H1 (cell line): ENCODE data around the gene B4GALT7. TPM values are rescaled to one million over a fixed set of nuclear protein-coding genes. Genes with fewer than 3 reads are reported as not detected.

Source experiments
- CTCF ChIA-PET: fragments of 300-600 bp; sonication (Branson Sonifier 250); formaldehyde crosslinking; loops from one replicate; lab custom pipeline; 2021; ENCODE audit not compliant: partially characterized antibody; lab: Charles Lee
- POLR2A ChIA-PET: fragments of 300-600 bp; sonication (Branson Sonifier 250); formaldehyde crosslinking; loops from one replicate; lab custom pipeline; 2021; ENCODE audit warnings: inconsistent platforms; ENCODE audit not compliant: partially characterized antibody; lab: Charles Lee
- DNase-seq, 2 experiments: peaks; one replicate each; pipeline versions ENCODE4 v3.0.0 to v3.0.0-alpha.2; 2010 to 2022; ENCODE audit warnings: low spot score in 2 of 2, low read depth in 1 of 2, mixed read lengths in 1 of 2
- FAIRE-seq: peaks from 2 replicates; lab custom pipeline; 2011; peaks lifted over from hg19 to GRCh38; lab: Jason Lieb, UNC
- H2AFZ ChIP-seq: 2 replicates; pipeline ENCODE4 v1.8.1; 2012; ENCODE audit warnings: low read length, inconsistent platforms
- H2AK5ac ChIP-seq: 2 replicates; pipeline ENCODE4 v1.6.1; 2013; ENCODE audit warnings: low read depth, low read length
- H2BK120ac ChIP-seq: replicated peaks from 2 replicates; pipeline ENCODE3; 2013; ENCODE audit warnings: low read depth, low read length, inconsistent platforms
- H2BK12ac ChIP-seq: 2 replicates; pipeline ENCODE4 v1.6.1; 2013; ENCODE audit warnings: low read depth, low read length
- H2BK15ac ChIP-seq: 2 replicates; pipeline ENCODE4 v1.6.1; 2013; ENCODE audit warnings: low read length
- H2BK20ac ChIP-seq: 2 replicates; pipeline ENCODE4 v1.6.1; 2013; ENCODE audit warnings: low read length
- H2BK5ac ChIP-seq: 2 replicates; pipeline ENCODE4 v1.6.1; 2013; ENCODE audit warnings: low read depth, low read length
- H3K14ac ChIP-seq: 2 replicates; pipeline ENCODE4 v1.6.1; 2013; ENCODE audit warnings: inconsistent platforms; ENCODE audit not compliant: insufficient read length
- H3K18ac ChIP-seq: 2 replicates; pipeline ENCODE4 v1.6.1; 2013; ENCODE audit warnings: low read length; ENCODE audit errors: extremely low read depth
- H3K23ac ChIP-seq: 2 replicates; pipeline ENCODE4 v1.6.1; 2013; ENCODE audit warnings: inconsistent platforms; ENCODE audit not compliant: insufficient read length
- H3K23me2 ChIP-seq: 2 replicates; pipeline ENCODE4 v1.6.1; 2013; ENCODE audit warnings: low read depth, low read length
- H3K27ac ChIP-seq: 2 replicates; pipeline ENCODE4 v1.6.1; 2011; ENCODE audit warnings: low read depth, low read length, inconsistent platforms
- H3K27me3 ChIP-seq, 4 experiments: replicated peaks in 1 of 4; 1 replicate in 1 of 4; 2 replicates in 3 of 4; pipeline versions ENCODE4 v1.6.1 to v1.8.1; 2011 to 2013; ENCODE audit warnings: low read length in 3 of 4, mild to moderate bottlenecking in 3 of 4, inconsistent platforms in 2 of 4, mixed read lengths in 2 of 4, moderate library complexity in 1 of 4; ENCODE audit not compliant: control insufficient read depth in 3 of 4, insufficient read depth in 3 of 4; ENCODE audit errors: extremely low read depth in 1 of 4
- H3K36me3 ChIP-seq, 4 experiments: 2 replicates each; pipeline versions ENCODE4 v1.6.1 to v1.8.1; 2011 to 2013; ENCODE audit warnings: mild to moderate bottlenecking in 4 of 4, low read length in 3 of 4, moderate library complexity in 2 of 4, control low read depth in 1 of 4, inconsistent platforms in 1 of 4; ENCODE audit not compliant: insufficient read depth in 4 of 4, control insufficient read depth in 2 of 4
- H3K4ac ChIP-seq: replicated peaks from 2 replicates; pipeline ENCODE3; 2013; ENCODE audit warnings: low read length, low read depth, mixed read lengths, inconsistent platforms; ENCODE audit not compliant: insufficient read length
- H3K4me1 ChIP-seq, 4 experiments: replicated peaks in 1 of 4; 1 replicate in 1 of 4; 2 replicates in 3 of 4; pipeline versions ENCODE4 v1.6.1 to v1.8.1; 2011 to 2013; ENCODE audit warnings: low read length in 3 of 4, inconsistent platforms in 2 of 4, mixed read lengths in 1 of 4; ENCODE audit not compliant: insufficient read depth in 4 of 4, control insufficient read depth in 3 of 4
- H3K4me2 ChIP-seq, 2 experiments: 2 replicates each; pipeline versions ENCODE4 v1.6.1 to v1.8.1; 2011 to 2013; ENCODE audit warnings: low read depth in 2 of 2, low read length in 2 of 2, control low read depth in 1 of 2, inconsistent platforms in 1 of 2, mild to moderate bottlenecking in 1 of 2; ENCODE audit not compliant: insufficient read depth in 1 of 2
- H3K4me3 ChIP-seq, 4 experiments: fragments of 200-600, 300-600 bp in 1 of 4; sonication (generic), shearing (Covaris generic), sonication (Bioruptor Twin) in 1 of 4; 2 replicates each; pipeline versions ENCODE4 v1.5.1 to v1.8.1; 2011 to 2016; ENCODE audit warnings: low read length in 4 of 4, low read depth in 3 of 4, control low read depth in 2 of 4, inconsistent platforms in 2 of 4, mild to moderate bottlenecking in 2 of 4, mixed read lengths in 1 of 4, moderate library complexity in 1 of 4; ENCODE audit not compliant: insufficient read depth in 2 of 4; ENCODE audit errors: extremely low read depth in 1 of 4
- H3K56ac ChIP-seq: replicated peaks from 2 replicates; pipeline ENCODE3; 2013; ENCODE audit warnings: low read depth, mild to moderate bottlenecking, mixed read lengths, low read length, inconsistent platforms; ENCODE audit not compliant: insufficient read length
- H3K79me1 ChIP-seq: 2 replicates; pipeline ENCODE4 v1.6.1; 2013; ENCODE audit warnings: low read depth, low read length, control low read depth
- H3K79me2 ChIP-seq, 2 experiments: 2 replicates each; pipeline versions ENCODE4 v1.6.1 to v1.8.1; 2012 to 2013; ENCODE audit warnings: low read length in 2 of 2, mild to moderate bottlenecking in 2 of 2, inconsistent platforms in 1 of 2; ENCODE audit not compliant: insufficient read depth in 2 of 2, control insufficient read depth in 1 of 2
- H3K9ac ChIP-seq, 4 experiments: replicated peaks in 1 of 4; 1 replicate in 1 of 4; 2 replicates in 3 of 4; pipeline versions ENCODE4 v1.6.1 to v1.8.1; 2011 to 2013; ENCODE audit warnings: low read depth in 3 of 4, low read length in 3 of 4, control low read depth in 2 of 4, mild to moderate bottlenecking in 2 of 4, moderate library complexity in 2 of 4, inconsistent platforms in 1 of 4; ENCODE audit errors: extremely low read depth in 1 of 4
- H3K9me3 ChIP-seq, 2 experiments: 2 replicates each; pipeline versions ENCODE4 v1.6.1 to v1.8.1; 2012 to 2013; ENCODE audit warnings: mild to moderate bottlenecking in 2 of 2, moderate library complexity in 2 of 2, control low read depth in 1 of 2, inconsistent platforms in 1 of 2, low read depth in 1 of 2, low read length in 1 of 2, mixed read lengths in 1 of 2; ENCODE audit not compliant: insufficient read depth in 2 of 2
- H4K20me1 ChIP-seq, 2 experiments: replicated peaks in 1 of 2; 2 replicates each; pipeline versions ENCODE3 to v1.8.1; 2011 to 2013; ENCODE audit warnings: inconsistent platforms in 2 of 2, low read length in 2 of 2, mild to moderate bottlenecking in 1 of 2; ENCODE audit not compliant: insufficient read depth in 2 of 2, control insufficient read depth in 1 of 2
- H4K5ac ChIP-seq: 2 replicates; pipeline ENCODE4 v1.6.1; 2013; ENCODE audit warnings: low read length, low read depth, mixed read lengths, inconsistent platforms; ENCODE audit not compliant: insufficient read length
- H4K8ac ChIP-seq: 2 replicates; pipeline ENCODE4 v1.8.0; 2013; ENCODE audit warnings: mild to moderate bottlenecking, moderate library complexity, low read length, inconsistent platforms; ENCODE audit not compliant: insufficient read depth; ENCODE audit errors: extremely low read depth
- H4K91ac ChIP-seq: replicated peaks from 2 replicates; pipeline ENCODE3; 2013; ENCODE audit warnings: low read length, mixed read lengths, inconsistent platforms; ENCODE audit not compliant: insufficient read length
- ATF2 ChIP-seq: IDR thresholded peaks from 2 replicates; pipeline ENCODE4 v1.6.1; 2012; ENCODE audit warnings: low read length, inconsistent platforms
- BCL11A ChIP-seq, 2 experiments: IDR thresholded peaks; one replicate each; pipeline ENCODE4 v1.6.1; 2011; ENCODE audit warnings: low read depth in 2 of 2, low read length in 2 of 2, mild to moderate bottlenecking in 2 of 2
- CEBPB ChIP-seq: IDR thresholded peaks from 2 replicates; pipeline ENCODE4 v1.6.1; 2012; ENCODE audit warnings: low read depth, low read length
- CREB1 ChIP-seq: IDR thresholded peaks from 2 replicates; pipeline ENCODE4 v1.6.1; 2012; ENCODE audit warnings: inconsistent platforms
- EGR1 ChIP-seq: IDR thresholded peaks from 2 replicates; pipeline ENCODE4 v1.6.1; 2011; ENCODE audit warnings: low read depth, low read length, borderline replicate concordance
- GTF2F1 ChIP-seq: IDR thresholded peaks from 2 replicates; pipeline ENCODE4 v1.6.1; 2012; ENCODE audit warnings: low read depth, low read length, improper control_type of control experiment, borderline replicate concordance
- JUN ChIP-seq: IDR thresholded peaks from 2 replicates; pipeline ENCODE4 v1.6.1; 2011; ENCODE audit warnings: low read depth, mild to moderate bottlenecking, improper control_type of control experiment, low read length
- KDM4A ChIP-seq: IDR thresholded peaks from one replicate; pipeline ENCODE4 v1.7.1; 2012; ENCODE audit warnings: low read depth, mild to moderate bottlenecking, moderate library complexity, low read length, inconsistent platforms; ENCODE audit not compliant: severe bottlenecking
- RAD21 ChIP-seq, 2 experiments: IDR thresholded peaks in 1 of 2; conservative IDR thresholded peaks in 1 of 2; 2 replicates each; pipeline ENCODE4 v1.6.1; 2011; ENCODE audit warnings: low read depth in 2 of 2, low read length in 2 of 2, improper control_type of control experiment in 1 of 2, inconsistent platforms in 1 of 2, mild to moderate bottlenecking in 1 of 2, moderate library complexity in 1 of 2
- SIN3A ChIP-seq, 2 experiments: IDR thresholded peaks in 1 of 2; conservative IDR thresholded peaks in 1 of 2; 2 replicates each; pipeline ENCODE4 v1.6.1; 2011 to 2012; ENCODE audit warnings: low read length in 2 of 2, improper control_type of control experiment in 1 of 2, low read depth in 1 of 2, mild to moderate bottlenecking in 1 of 2
- SP2 ChIP-seq: IDR thresholded peaks from 2 replicates; pipeline ENCODE4 v1.6.1; 2012; ENCODE audit warnings: mild to moderate bottlenecking, low read length, inconsistent platforms
- TAF1 ChIP-seq: IDR thresholded peaks from 2 replicates; pipeline ENCODE4 v1.6.1; 2011; ENCODE audit warnings: mild to moderate bottlenecking, low read depth, low read length
- WGBS, 2 experiments: shearing (Covaris generic) in 1 of 2; methylation state at CpG; one replicate each; pipeline versions ENCODE4 v1.1.6 to v1.1.7; 2013 to 2015; ENCODE audit warnings: low lambda C conversion rate in 2 of 2, mixed read lengths in 2 of 2, inconsistent platforms in 1 of 2, low coverage in 1 of 2, missing lambda C conversion rate in 1 of 2; ENCODE audit not compliant: insufficient replicate concordance in 2 of 2, insufficient coverage in 1 of 2, insufficient read length in 1 of 2; ENCODE audit errors: extremely low coverage in 1 of 2, missing lambda C conversion rate in 1 of 2; 5-methylcytosine and 5-hydroxymethylcytosine counted together
- polyA plus RNA-seq, 7 experiments: library from polyadenylated mRNA; depleted of rRNA in 3 of 7; stranded (reverse) in 5 of 7; unstranded in 2 of 7; fragments of >200 nt in 5 of 7; fragments of 200-250 nt in 2 of 7; gene quantifications; 1 replicate in 5 of 7; 2 replicates in 1 of 7; 4 replicates in 1 of 7; pipeline versions ENCODE4 v1.2.1 to v1.2.3, GENCODE V29; 2011 to 2013; ENCODE audit warnings: missing spikeins in 2 of 7, mixed read lengths in 2 of 7
- total RNA-seq: library from RNA; stranded (reverse); fragmentation: NEBNext Ultra II Directional; extraction: Animal tissue kit (Norgen Biotek cat#: 25700); gene quantifications from 2 replicates; pipeline ENCODE4 v1.2.1, GENCODE V29; 2021

B4GALT7 gene
- total and polyA plus RNA-seq, 2 of the 8 experiments (the other 6 are each of a cell fraction or from before 2014, with no cell fraction given), result 18.7 to 31.9 TPM

GRCh38 chr5:177593511-177593910 is 6.4 kb upstream of the B4GALT7 start:
- H2AK5ac ChIP-seq, result no peak overlapping the region
- H4K8ac ChIP-seq, result no peak overlapping the region
- no peak overlapping the region for H2BK5ac ChIP-seq
- no peak overlapping the region for H3K14ac ChIP-seq
- H3K27me3 ChIP-seq, result no peaks in the 10 kb centered on the region
- FAIRE-seq (no peak), DNase-seq (no peak)
- ChIA-PET CTCF (interaction anchor here (0.8 to 1.1 kb wide), 3 partner anchors 12 to 37 kb away, joined by 3 to 6 read pairs (median 4); no protein-coding TSS in a partner anchor), POLR2A (interaction anchor here (1.5 to 2.8 kb wide), 5 partner anchors 11 to 60 kb away, joined by 5 to 19 read pairs (median 9); no protein-coding TSS in a partner anchor)
- peaks cover 2% of the 10 kb centered on the region; the same call in 1 of the 2 replicates for H3K23me2 ChIP-seq
- WGBS, 2 experiments, result 93% methylated on average over 3 of the region's 3 CpGs; no CpG with 5 or more reads in 1 of the 2 experiments
- peaks cover 2 to 4% of the 10 kb centered on the region in 2 experiments for H4K20me1 ChIP-seq
- no peak overlapping the region for H2BK12ac ChIP-seq
- H4K5ac ChIP-seq, result no peak overlapping the region
- no peaks in the 10 kb centered on the region for H3K9me3 ChIP-seq
- peak overlapping the region in 1 of 4 experiments; percentile 34; a peak in 1 of 7 replicates for H3K9ac ChIP-seq
- H3K4me3 ChIP-seq, result no peak overlapping the region
- H3K4me2 ChIP-seq, result peak overlapping the region in 1 of 2 experiments; percentile 60; a peak in 1 of 4 replicates
- H3K79me1 ChIP-seq, result no peaks in the 10 kb centered on the region; the same call in 1 of the 2 replicates
- H3K36me3 ChIP-seq, result peaks cover 11 to 32% (median 22%) of the 10 kb centered on the region in 4 experiments; a peak in 6 of 8 replicates
- no peak overlapping the region for H2BK20ac ChIP-seq
- H2BK15ac ChIP-seq, result no peak overlapping the region
- H2BK120ac ChIP-seq, result no peak overlapping the region
- H3K56ac ChIP-seq, result no peak overlapping the region
- no peaks in the 10 kb centered on the region for H3K4me1 ChIP-seq
- no peak overlapping the region for H3K18ac ChIP-seq
- H3K4ac ChIP-seq, result no peak overlapping the region
- H3K23ac ChIP-seq, result no peak overlapping the region
- H3K79me2 ChIP-seq, result peaks cover 0 to 4% of the 10 kb centered on the region in 2 experiments; a peak in 1 of 4 replicates
- H4K91ac ChIP-seq, result no peak overlapping the region
- no peak overlapping the region for H3K27ac ChIP-seq
- H2AFZ ChIP-seq, result no peak overlapping the region
- TF ChIP-seq SP2 (no peak), ATF2 (no peak), TAF1 (no peak), CEBPB (no peak), CREB1 (no peak), BCL11A (IDR thresholded peaks at IDR 0.05; ENCODE audit: low read depth in 2 of 2, low read length in 2 of 2) (no peak), KDM4A (no peak), SIN3A (conservative IDR thresholded peaks at IDR 0.05 in 1 of 2, IDR thresholded peaks at IDR 0.05 in 1 of 2; ENCODE audit: low read depth in 1 of 2, low read length in 2 of 2) (no peak), JUN (no peak), RAD21 (IDR thresholded peaks at IDR 0.05 in 1 of 2, conservative IDR thresholded peaks at IDR 0.05 in 1 of 2; ENCODE audit: low read depth in 2 of 2, low read length in 2 of 2) (no peak), EGR1 (no peak), GTF2F1 (no peak)
